Smooth muscle cell (in vitro differentiated cells): ENCODE data around the gene ZFYVE1. TPM values are rescaled to one million over a fixed set of nuclear protein-coding genes. Genes with fewer than 3 reads are reported as not detected.

Experiments used
- DNase-seq: peaks from one replicate; lab custom pipeline; 2025; ENCODE audit not compliant: unreplicated experiment; lab: John Stamatoyannopoulos, UW
- H2AFZ ChIP-seq: fragments of 200-600 bp; sonication (generic); 2 replicates; pipeline ENCODE4 v1.6.0; 2016; ENCODE audit warnings: antibody characterized with exemption, low read depth, mild to moderate bottlenecking
- H3F3A ChIP-seq: fragments of 200-600 bp; sonication (generic); 2 replicates; pipeline ENCODE4 v1.6.0; 2017; ENCODE audit warnings: antibody characterized with exemption, low read depth
- H3K27ac ChIP-seq: fragments of 200-600 bp; sonication (generic); 2 replicates; pipeline ENCODE4 v1.5.1; 2016; ENCODE audit warnings: low read depth, mild to moderate bottlenecking
- H3K27me3 ChIP-seq: fragments of 200-600 bp; sonication (generic); 2 replicates; pipeline ENCODE4 v1.6.1; 2016; ENCODE audit warnings: low read depth, mild to moderate bottlenecking
- H3K36me3 ChIP-seq: fragments of 200-600 bp; sonication (generic); 2 replicates; pipeline ENCODE4 v1.5.1; 2016; ENCODE audit warnings: low read depth
- H3K4me1 ChIP-seq: fragments of 200-600 bp; sonication (generic); 2 replicates; pipeline ENCODE4 v1.5.1; 2016; ENCODE audit warnings: low read depth
- H3K4me2 ChIP-seq: fragments of 200-600 bp; sonication (generic); 2 replicates; pipeline ENCODE4 v1.6.0; 2016; ENCODE audit warnings: mild to moderate bottlenecking
- H3K4me3 ChIP-seq: fragments of 200-600 bp; sonication (generic); 2 replicates; pipeline ENCODE4 v1.5.1; 2016; ENCODE audit warnings: mild to moderate bottlenecking
- H3K79me2 ChIP-seq: fragments of 200-600 bp; sonication (generic); 2 replicates; pipeline ENCODE4 v1.6.0; 2016; ENCODE audit warnings: low read depth, mild to moderate bottlenecking
- H3K9ac ChIP-seq: fragments of 200-600 bp; sonication (generic); 2 replicates; pipeline ENCODE4 v1.6.0; 2016; ENCODE audit warnings: low read depth
- H3K9me3 ChIP-seq: fragments of 200-600 bp; sonication (generic); replicated peaks from 2 replicates; pipeline ENCODE4 v1.5.1; 2016; ENCODE audit warnings: low read depth
- H4K20me1 ChIP-seq: fragments of 200-600 bp; sonication (generic); 2 replicates; pipeline ENCODE4 v1.6.0; 2016; ENCODE audit warnings: low read depth
- CTCF ChIP-seq: fragments of 200-600 bp; sonication (generic); IDR thresholded peaks from 2 replicates; pipeline ENCODE4 v1.5.1; 2017; ENCODE audit warnings: borderline replicate concordance, mild to moderate bottlenecking, antibody characterized with exemption; ENCODE audit not compliant: insufficient read depth, poor library complexity, severe bottlenecking
- WGBS: methylation state at CpG from one replicate; pipeline ENCODE4 v1.1.7; 2016; ENCODE audit warnings: low lambda C conversion rate; 5-methylcytosine and 5-hydroxymethylcytosine counted together
- polyA plus RNA-seq: library from polyadenylated mRNA; unstranded; fragments of >200 nt; fragmentation: Nextera tagmentation; extraction: Ambion mirVana; gene quantifications from 2 replicates; pipeline ENCODE4 v1.2.1, GENCODE V29; 2016
- small RNA-seq: library from RNA; depleted of rRNA; stranded (forward); fragments of <200 nt; gene quantifications from one replicate; pipeline ENCODE3, GENCODE V24; 2014
- total RNA-seq: library from RNA; depleted of rRNA; stranded (reverse); fragments of >200 nt; gene quantifications from 2 replicates; pipeline ENCODE4 v1.2.3, GENCODE V29; 2014

The ZFYVE1 gene
- total and polyA plus RNA-seq, 2 experiments from 2014 or later, result 19.0 to 20.1 TPM

- Histone ChIP-seq H3K4me3 (no peak overlapping the region), H3K27me3 (no peaks in the 10 kb centered on the region), H3F3A (no peaks in the 10 kb centered on the region), H3K4me2 (no peak overlapping the region), H3K9me3 (no peaks in the 10 kb centered on the region), H4K20me1 (no peaks in the 10 kb centered on the region), H3K36me3 (no peaks in the 10 kb centered on the region), H3K27ac (no peak overlapping the region), H2AFZ (no peak overlapping the region), H3K79me2 (no peaks in the 10 kb centered on the region), H3K9ac (no peak overlapping the region), H3K4me1 (no peaks in the 10 kb centered on the region)
- no peak for DNase-seq
- WGBS, result 78% methylated on average over 2 of the region's 2 CpGs
- TF ChIP-seq CTCF, result no peak
Observed at GRCh38 chr14:72920008-72920407, 106.9 kb downstream of the ZFYVE1 start.

Small RNAs within 50 kb of the gene (small RNA-seq; reads per million reads assigned to genes)
- gene RN7SL586P, result not detected

Other genes with a start within 250 kb of the ZFYVE1 start
- 10.8 and 12.6 TPM in 2 replicates for gene DPF3, start 133.0 kb downstream of the ZFYVE1 start, total RNA-seq
- gene DPF3, start 133.0 kb downstream of the ZFYVE1 start, polyA plus RNA-seq, result 3.6 and 4.9 TPM in 2 replicates
- 9.2 and 13.2 TPM in 2 replicates for gene DCAF4, start 100.6 kb downstream of the ZFYVE1 start, total RNA-seq
- 7.6 and 8.2 TPM in 2 replicates for gene DCAF4, start 100.6 kb downstream of the ZFYVE1 start, polyA plus RNA-seq
- 76.0 and 83.3 TPM in 2 replicates for gene RBM25, start 31.4 kb upstream of the ZFYVE1 start, total RNA-seq
- 42.0 and 56.3 TPM in 2 replicates for gene RBM25, start 31.4 kb upstream of the ZFYVE1 start, polyA plus RNA-seq
- 40.6 and 55.1 TPM in 2 replicates for gene PSEN1, start 109.4 kb upstream of the ZFYVE1 start, total RNA-seq
- gene PSEN1, start 109.4 kb upstream of the ZFYVE1 start, polyA plus RNA-seq, result 34.5 and 37.7 TPM in 2 replicates
- 1.5 and 4.3 TPM in 2 replicates for gene PAPLN, start 210.4 kb upstream of the ZFYVE1 start, total RNA-seq
- gene PAPLN, start 210.4 kb upstream of the ZFYVE1 start, polyA plus RNA-seq, result 3.3 and 4.3 TPM in 2 replicates